ENCODE results near the gene GRK7.

Gene GRK7

GRCh38 chr3:141764045-141764444, 837 bp downstream of the GRK7 start:
- Histone ChIP-seq H3K27ac (no peak overlapping the region), H3K4me1 (no peaks in the 10 kb centered on the region), H3K27me3 (no peaks in the 10 kb centered on the region), H3K36me3 (no peaks in the 10 kb centered on the region), H3K9me3 (no peaks in the 10 kb centered on the region), H3K4me3 (no peak overlapping the region)
- no peak for DNase-seq
- intact Hi-C loops (cut with DNase I; ENCODE audit: low total_unique reads): no loop called here
- TF ChIP-seq CTCF (IDR thresholded peaks at IDR 0.05): no peak

- no peak for TF ChIP-seq CTCF (IDR thresholded peaks at IDR 0.05)
- intact Hi-C loops (cut with DNase I; ENCODE audit: low total_unique reads): no loop called here
- H3K4me1 ChIP-seq: no peaks in the 10 kb centered on the region
- no peak overlapping the region for H3K27ac ChIP-seq
- no peaks in the 10 kb centered on the region for H3K9me3 ChIP-seq
- H3K4me3 ChIP-seq: no peak overlapping the region
- no peak for DNase-seq
- no peaks in the 10 kb centered on the region for H3K36me3 ChIP-seq
- H3K27me3 ChIP-seq: no peaks in the 10 kb centered on the region
Measured at GRCh38 chr3:141764465-141764864, 1.3 kb downstream of the GRK7 start.

- no peaks in the 10 kb centered on the region for H3K36me3 ChIP-seq
- H3K27me3 ChIP-seq: no peaks in the 10 kb centered on the region
- intact Hi-C loops (cut with DNase I; ENCODE audit: low total_unique reads): no loop called here
Measured at GRCh38 chr3:141764986-141765385, 1.8 kb downstream of the GRK7 start.

GRCh38 chr3:141767066-141767465, 3.9 kb downstream of the GRK7 start:
- Histone ChIP-seq H3K4me3 (no peak overlapping the region), H3K4me1 (no peaks in the 10 kb centered on the region), H3K9me3 (no peaks in the 10 kb centered on the region), H3K27ac (no peak overlapping the region), H3K36me3 (no peaks in the 10 kb centered on the region), H3K27me3 (no peaks in the 10 kb centered on the region)
- intact Hi-C loops (cut with DNase I; ENCODE audit: low total_unique reads): no loop called here
- no peak for DNase-seq
- TF ChIP-seq CTCF (IDR thresholded peaks at IDR 0.05): no peak

More at GRCh38 chr3:141764986-141765385, 1.8 kb downstream of the GRK7 start:
- H3K9me3 ChIP-seq: no peaks in the 10 kb centered on the region
- no peak overlapping the region for H3K4me3 ChIP-seq
- no peak for DNase-seq
- H3K4me1 ChIP-seq: no peaks in the 10 kb centered on the region
- TF ChIP-seq CTCF (IDR thresholded peaks at IDR 0.05): no peak
- no peak overlapping the region for H3K27ac ChIP-seq

- TF ChIP-seq CTCF (IDR thresholded peaks at IDR 0.05): no peak
- H3K9me3 ChIP-seq: no peaks in the 10 kb centered on the region
- no peak overlapping the region for H3K4me3 ChIP-seq
- H3K36me3 ChIP-seq: no peaks in the 10 kb centered on the region
- intact Hi-C loops (cut with DNase I; ENCODE audit: low total_unique reads): no loop called here
- H3K27me3 ChIP-seq: no peaks in the 10 kb centered on the region
- no peak for DNase-seq
- no peaks in the 10 kb centered on the region for H3K4me1 ChIP-seq
- H3K27ac ChIP-seq: no peak overlapping the region
Measured at GRCh38 chr3:141769221-141769894, 6.2 kb downstream of the GRK7 start.

GRCh38 chr3:141773676-141774075, 10.5 kb downstream of the GRK7 start:
- intact Hi-C loops (cut with DNase I; ENCODE audit: low total_unique reads): no loop called here
- no peak for TF ChIP-seq CTCF (IDR thresholded peaks at IDR 0.05)
- no peak for DNase-seq
- Histone ChIP-seq H3K36me3 (no peaks in the 10 kb centered on the region), H3K4me1 (no peaks in the 10 kb centered on the region), H3K27me3 (no peaks in the 10 kb centered on the region), H3K4me3 (no peak overlapping the region), H3K9me3 (no peaks in the 10 kb centered on the region), H3K27ac (no peak overlapping the region)
